IPS-NIHi7 (cell line): Measurements from ENCODE around the gene PRRG2.

Experiments
- DNase-seq: peaks from one replicate; pipeline ENCODE4 v3.0.0; 2012; ENCODE audit warnings: mixed read lengths; ENCODE audit errors: extremely low spot score

The PRRG2 gene

DNA sequence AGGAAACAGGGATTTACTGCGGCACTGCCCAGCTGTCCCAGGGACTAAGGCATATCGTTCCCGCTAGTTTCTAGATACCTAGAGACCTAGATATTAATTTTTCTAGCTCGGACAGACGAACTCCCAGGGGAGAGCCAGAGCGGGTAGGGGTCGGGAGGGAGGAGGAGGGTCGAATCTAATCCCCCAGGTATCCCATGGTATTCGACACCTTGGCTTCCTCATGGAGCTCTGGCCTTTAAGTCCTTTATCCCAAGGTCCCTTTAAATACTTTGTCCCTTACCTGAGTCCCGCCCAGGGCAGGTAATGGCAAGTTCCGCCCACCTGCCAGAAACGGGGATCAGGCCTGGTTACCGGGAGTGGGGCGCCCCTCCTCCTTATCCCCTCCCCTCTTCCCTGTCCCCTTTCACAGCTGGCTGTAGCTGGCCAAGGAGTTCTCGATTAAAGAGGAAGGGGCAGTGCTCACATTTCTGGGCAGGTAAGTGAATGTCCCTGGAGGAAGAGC is at the start of gene PRRG2:
TSS of gene PRRG2 (plus strand) at position 310 of the 502 bp plus-strand sequence. CDS start 1,904 bp downstream, outside the sequence.
- DNase-seq, result no peak

- peak; percentile 76 for DNase-seq
Measured at GRCh38 chr19:49533551-49534488, 47.3 kb upstream of the PRRG2 start.

GRCh38 chr19:49534632-49535385 is 46.3 kb upstream of the PRRG2 start:
- DNase-seq, result no peak

DNA sequence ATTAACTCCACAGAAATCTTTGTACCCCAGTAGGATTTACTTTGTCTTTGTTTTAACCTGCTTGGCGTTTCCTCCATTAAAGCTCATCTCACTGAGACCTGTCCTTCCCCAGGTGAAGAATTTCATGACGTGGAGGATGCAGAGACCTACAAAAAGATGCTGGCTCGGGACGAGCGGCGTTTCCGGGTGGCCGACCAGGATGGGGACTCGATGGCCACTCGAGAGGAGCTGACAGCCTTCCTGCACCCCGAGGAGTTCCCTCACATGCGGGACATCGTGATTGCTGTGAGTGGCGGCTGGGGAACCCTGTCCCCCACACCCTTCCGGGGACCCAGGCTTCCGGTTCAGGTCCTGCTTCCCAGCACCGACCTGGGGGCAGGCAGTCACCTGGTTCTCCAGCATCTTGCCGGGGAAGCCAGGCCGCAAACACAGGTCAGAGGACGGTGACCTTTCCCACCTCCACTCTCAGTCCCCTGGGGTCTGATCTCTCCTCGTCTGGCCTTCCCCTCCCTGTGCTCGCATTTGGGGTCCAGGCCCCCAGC is 44.1 kb upstream of the PRRG2 start:
- DNase-seq, result no peak

GRCh38 chr19:49538643-49539042 is 42.5 kb upstream of the PRRG2 start:
- no peak for DNase-seq

DNA sequence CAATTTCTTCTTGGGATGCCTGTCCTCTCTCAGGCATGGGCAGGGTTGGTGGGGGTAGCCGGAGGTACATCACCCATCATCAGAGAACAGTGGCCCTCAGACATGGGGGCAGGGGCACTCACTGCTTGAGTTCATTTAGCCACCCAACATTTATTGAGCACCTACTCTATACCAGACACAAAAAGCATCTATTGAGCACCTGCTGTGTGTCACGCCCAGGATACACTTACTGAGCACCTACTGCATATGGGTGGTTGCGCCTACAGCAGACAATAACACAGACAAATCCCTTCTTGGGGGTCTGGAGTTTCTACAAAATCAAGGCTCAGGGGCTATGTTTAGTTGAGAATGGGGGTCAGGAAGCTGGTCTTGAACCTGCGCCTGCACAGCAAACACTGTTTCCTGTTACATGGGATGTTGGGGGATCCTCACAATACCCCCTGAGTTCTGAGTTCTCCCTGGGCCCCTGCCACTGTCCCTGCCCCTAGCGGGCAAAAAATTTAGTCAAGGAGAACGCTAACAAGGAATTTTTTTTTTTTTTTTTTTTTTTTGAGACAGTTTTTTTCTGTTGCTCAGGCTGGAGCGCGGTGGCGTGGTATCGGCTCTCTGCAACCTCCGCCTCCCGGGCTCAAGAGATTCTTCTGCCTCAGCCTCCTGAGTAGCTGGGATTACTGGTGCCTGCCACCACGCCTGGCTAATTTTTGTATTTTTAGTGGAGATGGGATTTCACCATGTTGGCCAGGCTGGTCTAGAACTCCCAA is 41.7 kb upstream of the PRRG2 start:
- DNase-seq, result no peak

DNA sequence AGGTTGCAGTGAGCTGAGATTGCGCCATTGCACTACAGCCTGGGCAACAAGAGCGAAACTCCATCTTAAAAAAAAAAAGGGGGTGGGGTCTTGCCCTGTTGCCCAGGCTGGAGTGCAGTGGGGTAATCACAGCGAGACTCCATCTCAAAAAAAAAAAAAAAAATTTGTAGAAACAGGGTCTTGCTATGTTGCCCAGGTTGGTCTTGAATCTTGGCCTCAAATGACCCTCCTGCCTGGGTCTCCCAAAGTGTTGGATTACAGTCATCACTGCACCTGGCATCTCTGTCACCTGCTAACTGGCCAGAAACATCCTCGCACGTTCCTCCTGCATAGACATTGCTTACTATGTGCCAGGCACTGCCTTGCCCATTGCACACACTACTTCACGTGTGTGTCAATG is 39.2 kb upstream of the PRRG2 start:
- DNase-seq, result no peak

- no peak for DNase-seq
Measured at GRCh38 chr19:49542446-49542845, 38.7 kb upstream of the PRRG2 start.

DNA sequence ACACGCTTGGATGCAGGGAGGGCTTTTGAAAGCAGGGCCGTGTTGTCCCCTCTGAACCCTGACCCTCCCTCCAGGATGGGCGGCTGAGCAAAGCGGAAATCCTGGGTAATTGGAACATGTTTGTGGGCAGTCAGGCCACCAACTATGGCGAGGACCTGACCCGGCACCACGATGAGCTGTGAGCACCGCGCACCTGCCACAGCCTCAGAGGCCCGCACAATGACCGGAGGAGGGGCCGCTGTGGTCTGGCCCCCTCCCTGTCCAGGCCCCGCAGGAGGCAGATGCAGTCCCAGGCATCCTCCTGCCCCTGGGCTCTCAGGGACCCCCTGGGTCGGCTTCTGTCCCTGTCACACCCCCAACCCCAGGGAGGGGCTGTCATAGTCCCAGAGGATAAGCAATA is 38.1 kb upstream of the PRRG2 start:
- DNase-seq, result no peak

DNA sequence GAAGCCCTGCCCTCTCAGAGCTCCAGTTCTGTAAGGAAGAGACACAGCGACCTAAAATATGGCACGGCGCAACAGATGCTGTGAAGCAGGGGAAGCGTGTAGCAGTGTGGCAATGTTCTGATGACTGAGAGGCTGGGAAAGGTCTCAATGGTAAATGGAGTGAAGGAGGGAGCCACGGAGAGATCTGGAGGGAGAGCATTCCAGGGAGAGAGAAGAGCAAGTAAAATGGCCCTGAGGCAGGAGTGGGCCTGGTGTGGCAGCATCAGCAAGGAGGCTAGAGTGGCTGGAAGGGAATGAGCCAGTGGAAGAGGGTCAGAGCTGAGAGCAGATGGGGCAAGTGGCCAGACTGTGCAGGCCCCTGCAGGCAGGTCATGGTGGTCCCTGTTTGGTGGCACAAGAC is 37.0 kb upstream of the PRRG2 start:
- no peak for DNase-seq

- DNase-seq, result peak; percentile 81
Measured at GRCh38 chr19:49546825-49547565, 34.1 kb upstream of the PRRG2 start.

GRCh38 chr19:49549045-49549444 is 32.1 kb upstream of the PRRG2 start:
- DNase-seq, result no peak

DNA sequence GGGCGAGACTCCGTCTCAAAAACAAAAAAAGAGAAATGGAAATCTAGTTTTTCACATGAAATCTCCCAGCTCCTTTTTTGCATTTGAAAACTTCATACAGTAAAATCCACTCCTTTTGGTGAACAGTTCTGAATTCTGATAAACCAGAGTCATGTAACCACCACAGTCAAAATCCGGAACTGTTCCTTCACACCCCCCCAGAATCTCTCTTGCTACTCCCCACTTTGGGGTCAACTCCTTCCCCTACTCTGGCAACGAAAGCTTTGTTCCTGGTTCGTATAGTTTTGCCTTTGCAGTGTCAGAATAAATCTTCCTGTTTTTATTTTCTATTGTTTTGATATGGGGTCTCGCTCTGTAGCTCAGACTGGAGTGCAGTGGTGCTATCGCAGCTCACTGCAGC is 29.6 kb upstream of the PRRG2 start:
- no peak for DNase-seq

- DNase-seq, result no peak
Measured at GRCh38 chr19:49552749-49553148, 28.4 kb upstream of the PRRG2 start.

DNA sequence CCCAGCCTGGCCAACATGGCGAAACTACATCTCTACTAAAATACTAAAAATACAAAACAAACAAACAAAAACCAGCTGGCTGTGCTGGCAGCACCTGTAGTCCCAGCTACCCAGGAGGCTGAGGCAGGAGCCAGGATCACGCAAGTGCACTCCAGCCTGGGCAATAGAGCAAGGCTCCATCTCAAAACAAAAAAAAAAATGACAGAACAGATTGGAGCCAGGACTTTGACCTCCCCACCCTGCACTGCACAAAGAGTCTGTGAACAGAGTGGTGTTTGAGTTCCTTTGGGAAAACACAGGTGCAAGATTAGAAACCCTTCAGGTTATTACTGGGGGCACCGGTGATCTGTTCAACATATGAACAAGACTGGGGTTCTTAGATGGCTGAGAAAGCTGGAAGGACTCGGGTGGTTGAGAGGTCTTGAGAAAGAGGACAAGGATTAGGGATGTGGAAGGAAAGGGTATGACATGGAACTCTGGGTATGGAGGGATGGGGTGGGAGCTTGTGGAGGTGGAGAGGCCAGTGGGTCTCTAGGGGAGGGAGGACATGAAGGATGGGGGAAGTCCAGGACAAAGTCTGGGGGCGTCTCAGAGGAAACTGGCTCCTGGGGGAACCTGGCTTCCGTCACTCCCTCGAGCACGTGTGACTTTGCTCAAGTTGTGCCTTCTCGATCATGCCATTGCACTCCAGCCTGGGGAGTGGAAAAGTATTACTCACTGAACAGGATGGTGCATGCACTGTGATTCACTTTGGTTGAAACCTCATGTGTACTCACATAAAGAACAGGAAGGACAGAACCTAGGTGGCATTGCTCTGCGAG is 27.5 kb upstream of the PRRG2 start:
- DNase-seq, result no peak

GRCh38 chr19:49554701-49555181 is 26.4 kb upstream of the PRRG2 start:
- DNase-seq, result no peak

- peak; percentile 94 for DNase-seq
Measured at GRCh38 chr19:49555600-49556411, 25.3 kb upstream of the PRRG2 start.

GRCh38 chr19:49556412-49557398 is 24.4 kb upstream of the PRRG2 start:
- DNase-seq, result peak; percentile 80
